ENCODE measurements around the gene TAMALIN. TPM values are rescaled to one million over a fixed set of nuclear protein-coding genes. Genes with fewer than 3 reads are reported as not detected.

TAMALIN gene
- total and polyA plus RNA-seq, 9 donors = 17.0 to 25.1 (median 19.0) TPM

DNA sequence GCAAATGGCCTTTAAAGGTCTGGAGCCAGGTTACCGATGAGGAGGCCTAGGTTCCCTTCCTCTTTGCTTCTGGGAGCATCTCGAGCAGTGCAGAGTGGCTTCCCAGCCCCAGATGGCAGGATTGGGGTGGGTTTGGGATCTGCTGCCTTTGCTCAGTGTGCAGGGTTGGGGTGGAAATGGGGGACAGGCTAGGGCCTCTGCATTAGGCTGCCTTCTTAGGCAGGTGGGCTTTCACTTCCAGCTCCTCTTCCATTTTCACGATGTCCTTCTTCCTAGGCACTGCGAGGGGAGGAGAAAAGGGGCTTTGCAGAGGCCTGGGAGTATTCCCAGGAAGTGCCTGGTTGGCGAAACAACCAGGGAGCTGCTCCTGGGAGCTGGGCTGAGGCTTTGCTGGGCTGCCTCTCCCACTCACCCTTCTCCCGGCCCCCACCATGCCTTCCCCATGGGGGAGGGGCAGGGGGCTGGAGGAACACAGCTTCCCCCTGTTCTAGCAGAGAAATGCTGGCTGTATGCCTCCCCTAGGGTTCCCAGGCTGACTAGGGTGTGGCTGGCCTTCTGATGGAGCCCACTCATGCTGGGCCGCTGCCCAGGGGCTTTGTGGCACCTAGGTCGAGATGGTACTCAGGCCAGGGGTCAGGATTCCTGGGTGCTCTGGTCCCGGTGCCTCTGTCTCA is 46.9 kb downstream of the TAMALIN start:
- H3K27ac ChIP-seq (ENCODE audit: low read length) = no peak overlapping the region
- H3K4me1 ChIP-seq (ENCODE audit: control insufficient read depth, insufficient read depth, low read length) = peaks cover 55% of the 10 kb centered on the region
- H3K27me3 ChIP-seq (ENCODE audit: control insufficient read depth, insufficient read depth, low read length) = peaks cover 13% of the 10 kb centered on the region
- peak overlapping the region; percentile 65 for H3K4me3 ChIP-seq (ENCODE audit: low read length)
- no peaks in the 10 kb centered on the region for H3K9me3 ChIP-seq (replicated peaks; ENCODE audit: control insufficient read depth, low read depth, low read length)
- 80% methylated on average over 4 of the region's 9 CpGs for WGBS (ENCODE audit: insufficient coverage)
- peak; percentile 73 for DNase-seq
- H3K36me3 ChIP-seq (ENCODE audit: control insufficient read depth, insufficient read depth, low read length) = peaks cover 37% of the 10 kb centered on the region

DNA sequence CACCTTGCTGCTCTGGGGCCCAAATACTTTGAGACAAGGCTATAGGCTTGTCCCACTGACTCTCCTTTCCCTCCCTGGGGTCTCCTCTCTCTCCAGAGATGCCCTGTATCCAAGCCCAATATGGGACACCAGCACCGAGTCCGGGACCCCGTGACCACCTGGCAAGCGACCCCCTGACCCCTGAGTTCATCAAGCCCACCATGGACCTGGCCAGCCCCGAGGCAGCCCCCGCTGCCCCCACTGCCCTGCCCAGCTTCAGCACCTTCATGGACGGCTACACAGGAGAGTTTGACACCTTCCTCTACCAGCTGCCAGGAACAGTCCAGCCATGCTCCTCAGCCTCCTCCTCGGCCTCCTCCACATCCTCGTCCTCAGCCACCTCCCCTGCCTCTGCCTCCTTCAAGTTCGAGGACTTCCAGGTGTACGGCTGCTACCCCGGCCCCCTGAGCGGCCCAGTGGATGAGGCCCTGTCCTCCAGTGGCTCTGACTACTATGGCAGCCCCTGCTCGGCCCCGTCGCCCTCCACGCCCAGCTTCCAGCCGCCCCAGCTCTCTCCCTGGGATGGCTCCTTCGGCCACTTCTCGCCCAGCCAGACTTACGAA is 47.6 kb downstream of the TAMALIN start:
- Histone ChIP-seq H3K4me3 (ENCODE audit: low read length) (no peak overlapping the region), H3K4me1 (ENCODE audit: control insufficient read depth, insufficient read depth, low read length) (peaks cover 60% of the 10 kb centered on the region), H3K36me3 (ENCODE audit: control insufficient read depth, insufficient read depth, low read length) (peaks cover 42% of the 10 kb centered on the region), H3K27ac (ENCODE audit: low read length) (no peak overlapping the region), H3K27me3 (ENCODE audit: control insufficient read depth, insufficient read depth, low read length) (peaks cover 13% of the 10 kb centered on the region), H3K9me3 (replicated peaks; ENCODE audit: control insufficient read depth, low read depth, low read length) (no peaks in the 10 kb centered on the region)
- no peak for DNase-seq
- 92% methylated on average over 21 of the region's 21 CpGs for WGBS (ENCODE audit: insufficient coverage)

DNA sequence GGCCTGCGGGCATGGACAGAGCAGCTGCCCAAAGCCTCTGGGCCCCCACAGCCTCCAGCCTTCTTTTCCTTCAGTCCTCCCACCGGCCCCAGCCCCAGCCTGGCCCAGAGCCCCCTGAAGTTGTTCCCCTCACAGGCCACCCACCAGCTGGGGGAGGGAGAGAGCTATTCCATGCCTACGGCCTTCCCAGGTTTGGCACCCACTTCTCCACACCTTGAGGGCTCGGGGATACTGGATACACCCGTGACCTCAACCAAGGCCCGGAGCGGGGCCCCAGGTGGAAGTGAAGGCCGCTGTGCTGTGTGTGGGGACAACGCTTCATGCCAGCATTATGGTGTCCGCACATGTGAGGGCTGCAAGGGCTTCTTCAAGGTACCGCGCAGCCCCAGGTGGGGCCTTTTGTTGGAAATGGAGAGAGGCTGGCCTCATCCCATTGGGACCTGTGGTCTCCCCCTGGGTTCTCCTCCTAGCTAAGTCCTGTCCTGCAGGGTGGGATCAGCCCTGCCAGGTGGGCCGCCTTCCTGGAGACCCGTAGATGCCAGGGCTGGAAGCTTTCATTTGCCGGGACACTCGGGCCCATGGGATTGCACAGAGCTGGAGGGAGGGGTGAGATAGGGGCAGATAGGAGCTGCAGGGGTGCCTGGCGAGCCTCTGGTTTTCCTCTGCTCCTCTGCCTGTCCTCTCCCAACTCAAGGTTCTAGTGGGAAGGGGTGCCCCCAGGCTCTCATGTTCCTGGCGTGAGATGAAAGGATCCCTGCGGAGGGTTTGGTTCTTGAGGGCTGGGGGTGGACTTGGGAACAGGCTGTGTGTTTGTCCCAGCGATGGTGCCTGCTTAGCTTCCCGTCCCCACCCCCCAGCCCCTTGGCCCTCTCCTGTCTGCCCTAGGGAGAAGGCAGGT is 48.3 kb downstream of the TAMALIN start:
- DNase-seq = peak; percentile 35
- H3K9me3 ChIP-seq (replicated peaks; ENCODE audit: control insufficient read depth, low read depth, low read length) = no peaks in the 10 kb centered on the region
- H3K4me3 ChIP-seq (ENCODE audit: low read length) = no peak overlapping the region
- 89% methylated on average over 12 of the region's 21 CpGs for WGBS (ENCODE audit: insufficient coverage)
- H3K27me3 ChIP-seq (ENCODE audit: control insufficient read depth, insufficient read depth, low read length) = peaks cover 7% of the 10 kb centered on the region
- peaks cover 58% of the 10 kb centered on the region for H3K4me1 ChIP-seq (ENCODE audit: control insufficient read depth, insufficient read depth, low read length)
- peaks cover 42% of the 10 kb centered on the region for H3K36me3 ChIP-seq (ENCODE audit: control insufficient read depth, insufficient read depth, low read length)
- no peak overlapping the region for H3K27ac ChIP-seq (ENCODE audit: low read length)

DNA sequence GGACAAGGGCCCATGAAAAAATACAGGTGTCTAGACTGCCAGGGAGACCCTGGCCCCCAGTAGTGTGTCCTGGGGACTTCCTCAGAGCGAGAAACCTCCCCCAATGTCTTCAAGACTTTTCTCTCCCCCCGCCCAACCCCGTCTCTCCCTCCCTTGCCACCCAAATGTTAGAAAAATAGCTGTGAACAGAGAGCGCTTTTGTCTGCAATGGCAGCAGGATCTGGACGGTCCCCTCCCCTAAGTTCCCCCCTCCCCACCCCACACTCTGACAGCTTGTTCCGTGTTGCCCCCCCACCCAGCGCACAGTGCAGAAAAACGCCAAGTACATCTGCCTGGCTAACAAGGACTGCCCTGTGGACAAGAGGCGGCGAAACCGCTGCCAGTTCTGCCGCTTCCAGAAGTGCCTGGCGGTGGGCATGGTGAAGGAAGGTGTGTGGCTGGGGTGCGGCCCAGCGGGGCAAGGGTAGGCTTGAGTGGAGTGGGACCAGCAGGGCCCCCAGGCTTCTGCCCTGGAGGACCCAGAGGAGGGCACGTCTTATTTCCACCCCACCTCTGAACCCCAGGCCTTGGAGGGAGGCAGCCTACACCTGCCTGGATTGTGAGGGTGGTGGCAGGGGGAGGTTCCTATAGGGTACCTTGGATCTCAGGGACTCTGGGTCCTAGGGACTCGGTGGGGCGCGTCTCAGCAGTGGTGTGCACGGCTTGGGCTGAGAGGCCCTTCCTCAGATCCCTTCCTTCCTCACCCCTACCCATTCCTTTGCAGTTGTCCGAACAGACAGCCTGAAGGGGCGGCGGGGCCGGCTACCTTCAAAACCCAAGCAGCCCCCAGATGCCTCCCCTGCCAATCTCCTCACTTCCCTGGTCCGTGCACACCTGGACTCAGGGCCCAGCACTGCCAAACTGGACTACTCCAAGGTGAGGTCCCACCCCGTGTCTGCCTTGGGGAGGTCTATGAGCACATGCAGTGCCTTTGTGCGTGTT is 49.3 kb downstream of the TAMALIN start:
- peaks cover 49% of the 10 kb centered on the region for H3K4me1 ChIP-seq (ENCODE audit: control insufficient read depth, insufficient read depth, low read length)
- no peak overlapping the region for H3K4me3 ChIP-seq (ENCODE audit: low read length)
- peaks cover 42% of the 10 kb centered on the region for H3K36me3 ChIP-seq (ENCODE audit: control insufficient read depth, insufficient read depth, low read length)
- no peak overlapping the region for H3K27ac ChIP-seq (ENCODE audit: low read length)
- peaks cover 2% of the 10 kb centered on the region for H3K27me3 ChIP-seq (ENCODE audit: control insufficient read depth, insufficient read depth, low read length)
- 75% methylated on average over 10 of the region's 27 CpGs for WGBS (ENCODE audit: insufficient coverage)
- no peaks in the 10 kb centered on the region for H3K9me3 ChIP-seq (replicated peaks; ENCODE audit: control insufficient read depth, low read depth, low read length)
- peak; percentile 57 for DNase-seq

DNA sequence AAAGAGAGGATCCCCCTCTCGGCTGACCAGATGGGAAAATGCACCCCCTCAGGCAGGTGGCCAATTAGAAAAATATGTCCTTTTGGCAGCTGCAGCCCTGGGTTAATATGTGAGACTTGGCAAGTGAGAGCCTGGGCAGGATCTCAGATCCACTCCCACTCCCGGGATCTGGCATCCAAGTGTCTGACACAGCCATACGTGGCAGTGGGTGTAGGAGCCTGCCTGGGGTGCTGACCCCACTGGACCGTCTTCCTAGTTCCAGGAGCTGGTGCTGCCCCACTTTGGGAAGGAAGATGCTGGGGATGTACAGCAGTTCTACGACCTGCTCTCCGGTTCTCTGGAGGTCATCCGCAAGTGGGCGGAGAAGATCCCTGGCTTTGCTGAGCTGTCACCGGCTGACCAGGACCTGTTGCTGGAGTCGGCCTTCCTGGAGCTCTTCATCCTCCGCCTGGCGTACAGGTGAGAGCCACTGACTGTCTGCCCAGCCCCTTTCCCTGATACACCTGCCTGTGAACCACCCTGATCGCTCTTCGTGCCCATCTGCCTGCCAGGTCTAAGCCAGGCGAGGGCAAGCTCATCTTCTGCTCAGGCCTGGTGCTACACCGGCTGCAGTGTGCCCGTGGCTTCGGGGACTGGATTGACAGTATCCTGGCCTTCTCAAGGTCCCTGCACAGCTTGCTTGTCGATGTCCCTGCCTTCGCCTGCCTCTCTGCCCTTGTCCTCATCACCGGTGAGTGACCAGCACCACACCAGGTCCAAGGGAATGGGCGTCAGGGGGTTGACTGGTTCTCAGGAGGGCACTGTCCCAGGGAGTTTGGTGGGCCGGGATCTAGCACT is 50.3 kb downstream of the TAMALIN start:
- Histone ChIP-seq H3K27me3 (ENCODE audit: control insufficient read depth, insufficient read depth, low read length) (peaks cover 2% of the 10 kb centered on the region), H3K36me3 (ENCODE audit: control insufficient read depth, insufficient read depth, low read length) (peaks cover 42% of the 10 kb centered on the region), H3K4me3 (ENCODE audit: low read length) (no peak overlapping the region), H3K27ac (ENCODE audit: low read length) (no peak overlapping the region), H3K9me3 (replicated peaks; ENCODE audit: control insufficient read depth, low read depth, low read length) (no peaks in the 10 kb centered on the region), H3K4me1 (ENCODE audit: control insufficient read depth, insufficient read depth, low read length) (peaks cover 46% of the 10 kb centered on the region)
- WGBS (ENCODE audit: insufficient coverage) = 75% methylated on average over 22 of the region's 23 CpGs
- peak; percentile 74 for DNase-seq

DNA sequence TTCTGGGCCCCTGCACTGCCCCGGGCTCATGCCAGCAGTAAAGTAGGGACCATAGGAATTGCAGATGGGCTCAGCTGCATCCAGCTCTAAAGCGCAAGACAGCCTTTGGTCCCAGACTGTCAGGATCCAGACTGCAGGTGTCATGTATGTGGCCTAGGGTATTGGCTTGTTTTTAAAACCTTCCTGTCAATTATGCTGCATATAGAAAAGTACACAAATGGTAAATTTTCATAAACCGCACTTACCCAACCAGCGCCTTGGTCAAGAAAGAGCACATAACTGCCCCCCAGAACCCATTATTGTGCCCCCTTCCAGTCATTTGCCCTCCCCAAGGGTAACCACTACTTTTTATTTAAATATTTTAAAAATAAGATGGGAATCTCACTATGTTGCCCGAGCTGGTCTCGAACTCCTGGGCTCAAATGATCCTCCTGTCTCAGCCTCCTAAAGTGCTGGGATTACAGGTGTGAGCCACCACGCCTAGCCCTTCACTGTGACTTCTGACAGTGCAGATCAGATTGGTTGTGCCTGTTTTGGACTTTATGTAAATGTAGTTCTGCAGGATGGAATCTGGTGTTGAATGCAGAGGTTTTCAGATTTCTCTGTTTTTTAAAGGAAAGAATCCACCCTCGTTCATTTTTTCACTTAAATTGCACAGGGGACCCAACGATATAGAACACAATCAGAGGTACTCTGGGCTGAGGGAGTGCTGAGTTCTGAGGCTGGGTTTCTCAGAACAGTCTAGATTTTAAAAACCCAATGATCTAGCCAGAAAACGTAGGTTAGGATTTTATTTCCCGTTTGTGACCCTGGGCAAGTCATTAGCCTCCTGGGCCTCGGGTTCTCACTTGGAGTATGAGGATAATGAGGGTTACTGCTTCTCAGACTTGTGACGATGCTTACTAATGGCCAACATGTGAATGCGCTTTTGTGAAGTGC is 51.2 kb downstream of the TAMALIN start:
- Histone ChIP-seq H3K36me3 (ENCODE audit: control insufficient read depth, insufficient read depth, low read length) (peaks cover 42% of the 10 kb centered on the region), H3K27me3 (ENCODE audit: control insufficient read depth, insufficient read depth, low read length) (peaks cover 2% of the 10 kb centered on the region), H3K4me3 (ENCODE audit: low read length) (no peak overlapping the region), H3K9me3 (replicated peaks; ENCODE audit: control insufficient read depth, low read depth, low read length) (no peaks in the 10 kb centered on the region), H3K4me1 (ENCODE audit: control insufficient read depth, insufficient read depth, low read length) (peaks cover 50% of the 10 kb centered on the region), H3K27ac (ENCODE audit: low read length) (no peak overlapping the region)
- DNase-seq = peak; percentile 22
- WGBS (ENCODE audit: insufficient coverage) = 81% methylated on average over 8 of the region's 14 CpGs

DNA sequence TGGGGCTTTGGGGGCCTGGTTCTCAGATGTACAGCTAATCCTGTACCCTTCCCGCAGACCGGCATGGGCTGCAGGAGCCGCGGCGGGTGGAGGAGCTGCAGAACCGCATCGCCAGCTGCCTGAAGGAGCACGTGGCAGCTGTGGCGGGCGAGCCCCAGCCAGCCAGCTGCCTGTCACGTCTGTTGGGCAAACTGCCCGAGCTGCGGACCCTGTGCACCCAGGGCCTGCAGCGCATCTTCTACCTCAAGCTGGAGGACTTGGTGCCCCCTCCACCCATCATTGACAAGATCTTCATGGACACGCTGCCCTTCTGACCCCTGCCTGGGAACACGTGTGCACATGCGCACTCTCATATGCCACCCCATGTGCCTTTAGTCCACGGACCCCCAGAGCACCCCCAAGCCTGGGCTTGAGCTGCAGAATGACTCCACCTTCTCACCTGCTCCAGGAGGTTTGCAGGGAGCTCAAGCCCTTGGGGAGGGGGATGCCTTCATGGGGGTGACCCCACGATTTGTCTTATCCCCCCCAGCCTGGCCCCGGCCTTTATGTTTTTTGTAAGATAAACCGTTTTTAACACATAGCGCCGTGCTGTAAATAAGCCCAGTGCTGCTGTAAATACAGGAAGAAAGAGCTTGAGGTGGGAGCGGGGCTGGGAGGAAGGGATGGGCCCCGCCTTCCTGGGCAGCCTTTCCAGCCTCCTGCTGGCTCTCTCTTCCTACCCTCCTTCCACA is 52.0 kb downstream of the TAMALIN start:
- Histone ChIP-seq H3K9me3 (replicated peaks; ENCODE audit: control insufficient read depth, low read depth, low read length) (no peaks in the 10 kb centered on the region), H3K4me1 (ENCODE audit: control insufficient read depth, insufficient read depth, low read length) (peaks cover 57% of the 10 kb centered on the region), H3K27ac (ENCODE audit: low read length) (no peak overlapping the region), H3K27me3 (ENCODE audit: control insufficient read depth, insufficient read depth, low read length) (peaks cover 2% of the 10 kb centered on the region), H3K4me3 (ENCODE audit: low read length) (no peak overlapping the region), H3K36me3 (ENCODE audit: control insufficient read depth, insufficient read depth, low read length) (peaks cover 42% of the 10 kb centered on the region)
- WGBS (ENCODE audit: insufficient coverage) = 74% methylated on average over 14 of the region's 25 CpGs
- peak; percentile 78 for DNase-seq
